ENCODE data around the gene GJC1.

GJC1 gene

DNA sequence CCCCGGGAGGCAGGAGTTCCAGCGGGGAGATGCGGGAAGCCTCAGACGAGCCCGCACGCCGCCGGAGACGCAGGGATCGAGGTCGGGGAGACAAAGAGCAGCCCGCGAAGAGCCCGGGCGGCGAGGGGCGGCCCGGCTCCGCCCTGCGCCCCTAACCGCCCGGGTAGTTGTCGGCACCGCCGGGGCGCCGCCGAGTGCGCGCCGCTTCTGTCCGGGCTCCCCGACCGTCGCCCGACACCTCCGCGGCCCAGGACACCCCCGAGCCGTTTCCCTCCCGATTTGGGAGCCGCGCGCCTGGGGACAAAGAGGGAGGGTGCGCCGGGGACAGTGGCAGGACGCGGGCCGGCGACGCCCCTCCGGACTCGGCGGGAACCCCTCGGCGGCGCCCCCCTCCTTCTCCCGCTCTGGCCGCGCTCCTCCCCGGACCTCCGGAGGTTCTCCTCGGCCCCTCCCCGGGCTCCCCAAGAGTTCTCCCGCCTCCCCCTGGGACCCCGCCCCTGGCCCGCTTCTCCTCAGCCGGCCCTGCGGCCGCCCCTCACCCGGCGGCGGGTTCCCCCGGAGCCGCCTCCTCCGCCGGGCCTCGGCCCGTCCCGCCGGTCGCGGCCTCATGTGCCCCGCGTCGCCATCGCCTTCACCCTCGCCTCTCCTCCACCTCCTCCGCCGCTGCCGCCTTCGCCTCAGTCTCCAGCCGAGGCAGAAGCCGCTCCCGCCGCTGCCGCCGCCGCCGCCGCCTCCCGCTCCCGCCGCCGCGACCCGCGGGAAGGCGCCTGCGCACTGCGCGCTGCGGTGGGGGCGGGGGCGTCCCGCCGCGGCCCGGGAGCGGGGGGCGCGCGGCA is at the start of gene GJC1:
TSS of gene GJC1 (minus strand) at position 765 of the 836 bp plus-strand sequence. CDS start 24,470 bp downstream, outside the sequence.
- peak within 1 kb of the TSS; percentile 54 for H3K4me3 ChIP-seq (ENCODE audit: low read depth, low read length)
- no peak for TF ChIP-seq CTCF (IDR thresholded peaks at IDR 0.05; ENCODE audit: low read depth, low read length, missing control alignments)
- DNase-seq (ENCODE audit: low read depth) = no peak

- DNase-seq (ENCODE audit: low read depth) = no peak
- no peak for TF ChIP-seq CTCF (IDR thresholded peaks at IDR 0.05; ENCODE audit: low read depth, low read length, missing control alignments)
- H3K4me3 ChIP-seq (ENCODE audit: low read depth, low read length) = no peak overlapping the region
Measured at GRCh38 chr17:44879376-44879775, 49.3 kb upstream of the GJC1 start.

- peak; percentile 49 for TF ChIP-seq CTCF (IDR thresholded peaks at IDR 0.05; ENCODE audit: low read depth, low read length, missing control alignments)
- H3K4me3 ChIP-seq (ENCODE audit: low read depth, low read length) = no peak overlapping the region
- DNase-seq (ENCODE audit: low read depth) = no peak
Measured at GRCh38 chr17:44878627-44879221, 48.6 kb upstream of the GJC1 start.

GRCh38 chr17:44877121-44877520 is 47.0 kb upstream of the GJC1 start:
- no peak for TF ChIP-seq CTCF (IDR thresholded peaks at IDR 0.05; ENCODE audit: low read depth, low read length, missing control alignments)
- H3K4me3 ChIP-seq (ENCODE audit: low read depth, low read length) = no peak overlapping the region
- DNase-seq (ENCODE audit: low read depth) = no peak

GRCh38 chr17:44875761-44876160 is 45.7 kb upstream of the GJC1 start:
- no peak overlapping the region for H3K4me3 ChIP-seq (ENCODE audit: low read depth, low read length)
- no peak for DNase-seq (ENCODE audit: low read depth)
- TF ChIP-seq CTCF (IDR thresholded peaks at IDR 0.05; ENCODE audit: low read depth, low read length, missing control alignments) = no peak

DNA sequence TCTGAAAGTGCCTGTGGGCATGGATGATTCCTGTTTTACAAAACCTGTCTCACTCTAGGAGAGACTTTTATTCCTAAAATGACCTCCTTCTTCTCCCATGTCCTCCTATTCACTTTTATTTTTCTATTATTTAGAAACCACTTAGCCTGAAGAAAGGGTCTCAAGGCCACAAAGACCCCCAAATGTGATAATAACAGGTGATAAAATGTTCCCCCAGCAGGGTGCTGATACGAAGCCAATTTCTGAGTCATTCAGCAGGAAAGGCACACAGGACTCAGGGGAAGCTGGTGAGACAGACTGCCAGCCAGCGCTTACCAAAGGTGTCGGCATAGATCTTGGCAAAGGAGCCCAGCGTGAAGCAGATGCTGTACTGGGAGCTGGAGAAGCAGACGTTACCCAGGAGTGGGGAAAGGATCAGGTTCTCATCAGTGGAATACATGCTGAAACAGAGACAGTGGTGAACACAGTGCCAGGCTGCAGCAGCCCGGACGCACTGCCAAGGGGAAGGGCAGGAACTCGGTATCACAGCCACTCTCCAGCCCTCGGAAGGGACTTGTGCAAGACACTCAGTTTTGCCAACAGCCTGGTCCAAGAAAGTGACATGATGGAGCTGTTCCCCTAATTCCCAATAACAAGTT is 42.2 kb upstream of the GJC1 start:
- no peak for TF ChIP-seq CTCF (IDR thresholded peaks at IDR 0.05; ENCODE audit: low read depth, low read length, missing control alignments)
- H3K4me3 ChIP-seq (ENCODE audit: low read depth, low read length) = no peak overlapping the region
- no peak for DNase-seq (ENCODE audit: low read depth)
